Left ventricle myocardium inferior (tissue), 1 donor: Measurements from ENCODE around the gene STON2. TPM values are rescaled to one million over a fixed set of nuclear protein-coding genes. Genes with fewer than 3 reads are reported as not detected.

Experiments
- DNase-seq: peaks from one replicate; pipeline ENCODE4 v3.0.0-alpha.2; 2020
- H3K27ac ChIP-seq: fragments of 200-600 bp; replicated peaks from 2 replicates; pipeline ENCODE4 v1.8.0; 2021
- H3K27me3 ChIP-seq: fragments of 200-600 bp; 2 replicates; pipeline ENCODE4 v1.8.0; 2021; ENCODE audit warnings: low read depth
- H3K36me3 ChIP-seq: fragments of 200-600 bp; 2 replicates; pipeline ENCODE4 v1.8.0; 2021
- H3K4me1 ChIP-seq: fragments of 200-600 bp; 2 replicates; pipeline ENCODE4 v1.8.0; 2021
- H3K4me3 ChIP-seq: fragments of 200-600 bp; 2 replicates; pipeline ENCODE4 v1.8.0; 2021; ENCODE audit warnings: mild to moderate bottlenecking, moderate library complexity
- H3K9me3 ChIP-seq: fragments of 200-600 bp; replicated peaks from 2 replicates; pipeline ENCODE4 v1.8.0; 2021
- CTCF ChIP-seq: fragments of 200-600 bp; IDR thresholded peaks from 2 replicates; pipeline ENCODE4 v1.8.0; 2021; ENCODE audit warnings: antibody characterized with exemption, mild to moderate bottlenecking, borderline replicate concordance
- intact Hi-C: fragments of 100-400 bp; cut with micrococcal nuclease; formaldehyde crosslinking; loops from one replicate; pipeline ENCODE4 v1.11.0; 2022
- total RNA-seq: library from RNA; stranded (reverse); fragmentation: NEBNext Ultra II Directional; extraction: Animal tissue kit (Norgen Biotek cat#: 25700); gene quantifications from one replicate; pipeline ENCODE4 v1.2.1, GENCODE V29; 2021
- donor health status: DM: no; HTN: yes; CAD: no; lungs with severe emphysema.

STON2 gene
- total RNA-seq, 1 donor from 2014 or later = 8.3 TPM

GRCh38 chr14:81435391-81436295 lies 35.5 kb upstream of the STON2 start:
- no peak for TF ChIP-seq CTCF
- intact Hi-C loops = no loop called here
- no peaks in the 10 kb centered on the region for H3K36me3 ChIP-seq
- H3K27ac ChIP-seq = peak overlapping the region; percentile 65
- DNase-seq = peak; percentile 54
- peaks cover 22% of the 10 kb centered on the region for H3K4me1 ChIP-seq
- H3K27me3 ChIP-seq = peaks cover 94% of the 10 kb centered on the region
- H3K9me3 ChIP-seq = no peaks in the 10 kb centered on the region
- peak overlapping the region; percentile 72 for H3K4me3 ChIP-seq

DNA sequence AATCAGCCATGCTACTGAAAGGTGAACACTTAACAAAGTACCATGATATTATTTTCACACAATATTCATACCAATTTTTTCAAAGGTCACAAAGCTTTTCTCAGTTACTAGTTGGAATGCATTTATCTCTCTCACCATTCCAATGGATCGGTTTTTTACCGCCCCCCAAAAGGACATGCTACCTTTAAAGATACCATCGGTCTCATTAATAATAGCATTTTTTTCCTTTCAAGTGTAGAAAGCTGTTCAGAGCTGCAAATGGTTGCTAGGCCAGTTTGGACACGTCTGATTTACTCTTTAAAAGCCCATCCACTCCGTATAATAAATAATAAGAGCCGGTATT lies 34.9 kb upstream of the STON2 start:
- Histone ChIP-seq H3K27me3 (peaks cover 93% of the 10 kb centered on the region), H3K4me1 (peaks cover 22% of the 10 kb centered on the region), H3K36me3 (no peaks in the 10 kb centered on the region), H3K4me3 (peak overlapping the region; percentile 72), H3K27ac (peak overlapping the region; percentile 65), H3K9me3 (no peaks in the 10 kb centered on the region)
- no peak for DNase-seq
- TF ChIP-seq CTCF = no peak
- intact Hi-C loops = no loop called here

DNA sequence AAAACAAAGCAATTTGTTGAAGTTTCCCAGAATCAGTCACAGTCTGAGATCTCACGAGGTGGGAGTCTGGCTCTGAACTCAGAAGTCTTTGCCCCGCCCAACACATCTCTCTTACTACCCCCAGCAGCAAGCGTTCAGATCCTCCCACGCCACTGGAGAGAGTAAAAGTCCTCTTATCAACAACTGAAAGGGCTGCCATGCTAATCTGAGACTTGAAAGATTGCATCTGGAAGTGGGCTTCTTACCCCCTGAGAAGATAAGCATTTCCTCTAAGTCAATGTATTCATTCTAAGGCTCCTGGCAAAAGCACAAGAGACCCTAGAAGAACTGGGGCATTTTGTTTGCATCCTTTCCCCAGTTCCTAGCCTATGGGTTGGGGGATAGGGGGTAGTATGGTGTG lies 34.1 kb upstream of the STON2 start:
- TF ChIP-seq CTCF = no peak
- Histone ChIP-seq H3K4me1 (peaks cover 22% of the 10 kb centered on the region), H3K36me3 (no peaks in the 10 kb centered on the region), H3K9me3 (no peaks in the 10 kb centered on the region), H3K27ac (no peak overlapping the region), H3K4me3 (peak overlapping the region; percentile 72), H3K27me3 (peaks cover 96% of the 10 kb centered on the region)
- no peak for DNase-seq
- intact Hi-C loops = no loop called here

DNA sequence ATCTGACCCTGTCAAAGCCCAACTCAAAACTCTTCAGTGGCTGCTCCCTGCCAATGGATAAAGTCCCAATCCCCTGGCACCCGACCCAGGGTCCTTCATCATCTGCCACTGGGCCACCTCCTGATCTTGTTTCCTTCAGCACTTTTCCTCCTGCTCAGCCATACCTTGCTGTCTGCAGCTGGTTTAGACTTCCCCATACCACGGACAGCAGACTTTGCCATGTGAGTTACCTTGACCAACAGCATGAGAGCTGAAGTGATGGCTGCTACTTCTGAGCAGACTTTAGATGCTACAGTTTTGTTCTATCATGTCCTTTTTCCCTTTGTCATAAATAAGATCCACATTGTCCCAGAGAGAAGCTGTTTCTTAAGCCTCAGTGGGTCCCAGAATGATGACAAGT lies 33.3 kb upstream of the STON2 start:
- Histone ChIP-seq H3K36me3 (no peaks in the 10 kb centered on the region), H3K4me3 (no peak overlapping the region), H3K27me3 (peaks cover 95% of the 10 kb centered on the region), H3K4me1 (peaks cover 22% of the 10 kb centered on the region), H3K27ac (no peak overlapping the region), H3K9me3 (no peaks in the 10 kb centered on the region)
- intact Hi-C loops = no loop called here
- DNase-seq = no peak
- TF ChIP-seq CTCF = no peak

- intact Hi-C loops = no loop called here
- no peak for DNase-seq
- H3K9me3 ChIP-seq = no peaks in the 10 kb centered on the region
- no peak overlapping the region for H3K4me3 ChIP-seq
- H3K27ac ChIP-seq = no peak overlapping the region
- peaks cover 28% of the 10 kb centered on the region for H3K4me1 ChIP-seq
- H3K27me3 ChIP-seq = peaks cover 95% of the 10 kb centered on the region
- no peaks in the 10 kb centered on the region for H3K36me3 ChIP-seq
- no peak for TF ChIP-seq CTCF
Observed at GRCh38 chr14:81432219-81432661, 32.1 kb upstream of the STON2 start.
